ENCODE measurements around the gene ZNHIT2. TPM values are rescaled to one million over a fixed set of nuclear protein-coding genes. Genes with fewer than 3 reads are reported as not detected.
A peak's percentile ranks its signal among the peaks of the same experiment; 100 is the strongest.

ZNHIT2 gene
- total and polyA plus RNA-seq, 2 of the 13 experiments (the other 11 are each of a cell fraction or from before 2014, with no cell fraction given) = 1.1 to 6.5 TPM

DNA sequence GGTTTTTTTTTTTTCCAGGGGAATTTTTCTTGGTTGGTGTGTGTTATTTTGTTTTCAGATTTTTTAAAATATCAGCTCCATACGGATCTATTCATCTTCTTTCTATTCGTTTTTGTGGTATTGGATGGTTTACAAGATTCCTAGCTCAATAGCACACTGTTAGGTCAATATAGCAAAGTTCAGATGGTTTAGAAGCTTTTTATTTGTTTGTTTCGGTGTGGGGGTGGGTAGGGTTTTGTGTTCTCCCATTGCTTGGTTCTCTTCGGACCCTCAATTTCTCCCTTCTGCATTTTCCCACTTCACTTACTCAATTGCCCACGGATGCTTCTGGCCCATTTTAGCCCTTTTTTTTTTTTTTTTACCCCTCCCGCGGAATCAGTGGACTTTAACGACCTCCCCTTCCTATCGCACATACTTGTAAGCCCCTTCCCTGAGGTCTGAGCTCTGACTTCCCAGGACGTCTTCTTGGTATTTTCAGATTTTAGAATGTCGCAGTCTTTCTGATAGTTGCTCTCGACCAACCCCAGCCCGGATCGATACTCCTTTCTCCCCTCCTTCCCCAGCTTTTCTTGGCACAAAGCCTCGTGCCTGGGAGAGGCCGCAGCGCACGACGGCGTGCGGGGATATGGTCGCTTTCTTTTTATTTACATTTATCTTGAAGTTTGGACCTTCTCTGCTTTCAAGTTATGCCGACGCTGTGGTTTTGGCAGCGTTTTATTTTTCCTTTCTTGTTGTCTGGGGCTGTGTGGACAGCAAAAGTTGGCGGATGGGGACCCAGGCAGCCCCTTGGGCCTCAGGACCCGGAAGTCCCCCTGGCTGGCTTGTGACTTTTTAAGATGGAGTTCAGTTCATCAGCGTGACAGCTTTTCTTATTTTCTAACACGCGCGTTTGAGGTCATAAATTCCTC, 48.2 kb upstream of the ZNHIT2 start (continued):
- TF ChIP-seq, protein P1, sequence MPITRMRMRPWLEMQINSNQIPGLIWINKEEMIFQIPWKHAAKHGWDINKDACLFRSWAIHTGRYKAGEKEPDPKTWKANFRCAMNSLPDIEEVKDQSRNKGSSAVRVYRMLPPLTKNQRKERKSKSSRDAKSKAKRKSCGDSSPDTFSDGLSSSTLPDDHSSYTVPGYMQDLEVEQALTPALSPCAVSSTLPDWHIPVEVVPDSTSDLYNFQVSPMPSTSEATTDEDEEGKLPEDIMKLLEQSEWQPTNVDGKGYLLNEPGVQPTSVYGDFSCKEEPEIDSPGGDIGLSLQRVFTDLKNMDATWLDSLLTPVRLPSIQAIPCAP (CRISPR knock-in tag; IDR thresholded peaks at IDR 0.05; ENCODE audit: low read depth) = no peak
- 0 out of 2 replicates have a peak, but pooled peaks have one; percentile 46 for TF ChIP-seq CBFB (CRISPR knock-in tag; IDR thresholded peaks at IDR 0.05)
- TF ChIP-seq JDP2 (CRISPR knock-in tag; IDR thresholded peaks at IDR 0.05; ENCODE audit: borderline replicate concordance) = no peak
- TF ChIP-seq, protein P2, sequence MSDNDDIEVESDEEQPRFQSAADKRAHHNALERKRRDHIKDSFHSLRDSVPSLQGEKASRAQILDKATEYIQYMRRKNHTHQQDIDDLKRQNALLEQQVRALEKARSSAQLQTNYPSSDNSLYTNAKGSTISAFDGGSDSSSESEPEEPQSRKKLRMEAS (IDR thresholded peaks at IDR 0.05) = peak; percentile 96
- TF ChIP-seq, protein P3, sequence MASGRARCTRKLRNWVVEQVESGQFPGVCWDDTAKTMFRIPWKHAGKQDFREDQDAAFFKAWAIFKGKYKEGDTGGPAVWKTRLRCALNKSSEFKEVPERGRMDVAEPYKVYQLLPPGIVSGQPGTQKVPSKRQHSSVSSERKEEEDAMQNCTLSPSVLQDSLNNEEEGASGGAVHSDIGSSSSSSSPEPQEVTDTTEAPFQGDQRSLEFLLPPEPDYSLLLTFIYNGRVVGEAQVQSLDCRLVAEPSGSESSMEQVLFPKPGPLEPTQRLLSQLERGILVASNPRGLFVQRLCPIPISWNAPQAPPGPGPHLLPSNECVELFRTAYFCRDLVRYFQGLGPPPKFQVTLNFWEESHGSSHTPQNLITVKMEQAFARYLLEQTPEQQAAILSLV (CRISPR knock-in tag; IDR thresholded peaks at IDR 0.05; ENCODE audit: borderline replicate concordance) = 0 out of 2 replicates have a peak, but pooled peaks have one; percentile 45
- TF ChIP-seq ZC3H4 (CRISPR knock-in tag; IDR thresholded peaks at IDR 0.05; ENCODE audit: borderline replicate concordance) = no peak
- TF ChIP-seq FOXA3 (CRISPR knock-in tag; IDR thresholded peaks at IDR 0.05) = peak; percentile 71; the same call in 1 of the 2 replicates
- TF ChIP-seq, protein P4, sequence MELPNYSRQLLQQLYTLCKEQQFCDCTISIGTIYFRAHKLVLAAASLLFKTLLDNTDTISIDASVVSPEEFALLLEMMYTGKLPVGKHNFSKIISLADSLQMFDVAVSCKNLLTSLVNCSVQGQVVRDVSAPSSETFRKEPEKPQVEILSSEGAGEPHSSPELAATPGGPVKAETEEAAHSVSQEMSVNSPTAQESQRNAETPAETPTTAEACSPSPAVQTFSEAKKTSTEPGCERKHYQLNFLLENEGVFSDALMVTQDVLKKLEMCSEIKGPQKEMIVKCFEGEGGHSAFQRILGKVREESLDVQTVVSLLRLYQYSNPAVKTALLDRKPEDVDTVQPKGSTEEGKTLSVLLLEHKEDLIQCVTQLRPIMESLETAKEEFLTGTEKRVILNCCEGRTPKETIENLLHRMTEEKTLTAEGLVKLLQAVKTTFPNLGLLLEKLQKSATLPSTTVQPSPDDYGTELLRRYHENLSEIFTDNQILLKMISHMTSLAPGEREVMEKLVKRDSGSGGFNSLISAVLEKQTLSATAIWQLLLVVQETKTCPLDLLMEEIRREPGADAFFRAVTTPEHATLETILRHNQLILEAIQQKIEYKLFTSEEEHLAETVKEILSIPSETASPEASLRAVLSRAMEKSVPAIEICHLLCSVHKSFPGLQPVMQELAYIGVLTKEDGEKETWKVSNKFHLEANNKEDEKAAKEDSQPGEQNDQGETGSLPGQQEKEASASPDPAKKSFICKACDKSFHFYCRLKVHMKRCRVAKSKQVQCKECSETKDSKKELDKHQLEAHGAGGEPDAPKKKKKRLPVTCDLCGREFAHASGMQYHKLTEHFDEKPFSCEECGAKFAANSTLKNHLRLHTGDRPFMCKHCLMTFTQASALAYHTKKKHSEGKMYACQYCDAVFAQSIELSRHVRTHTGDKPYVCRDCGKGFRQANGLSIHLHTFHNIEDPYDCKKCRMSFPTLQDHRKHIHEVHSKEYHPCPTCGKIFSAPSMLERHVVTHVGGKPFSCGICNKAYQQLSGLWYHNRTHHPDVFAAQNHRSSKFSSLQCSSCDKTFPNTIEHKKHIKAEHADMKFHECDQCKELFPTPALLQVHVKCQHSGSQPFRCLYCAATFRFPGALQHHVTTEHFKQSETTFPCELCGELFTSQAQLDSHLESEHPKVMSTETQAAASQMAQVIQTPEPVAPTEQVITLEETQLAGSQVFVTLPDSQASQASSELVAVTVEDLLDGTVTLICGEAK (IDR thresholded peaks at IDR 0.05) = no peak
- TF ChIP-seq, protein P4 (CRISPR knock-in tag; IDR thresholded peaks at IDR 0.05) = peak; percentile 19; the same call in 1 of the 2 replicates
- TF ChIP-seq ZNF234 (CRISPR knock-in tag; conservative IDR thresholded peaks at IDR 0.05) = no peak
- TF ChIP-seq, protein P5, sequence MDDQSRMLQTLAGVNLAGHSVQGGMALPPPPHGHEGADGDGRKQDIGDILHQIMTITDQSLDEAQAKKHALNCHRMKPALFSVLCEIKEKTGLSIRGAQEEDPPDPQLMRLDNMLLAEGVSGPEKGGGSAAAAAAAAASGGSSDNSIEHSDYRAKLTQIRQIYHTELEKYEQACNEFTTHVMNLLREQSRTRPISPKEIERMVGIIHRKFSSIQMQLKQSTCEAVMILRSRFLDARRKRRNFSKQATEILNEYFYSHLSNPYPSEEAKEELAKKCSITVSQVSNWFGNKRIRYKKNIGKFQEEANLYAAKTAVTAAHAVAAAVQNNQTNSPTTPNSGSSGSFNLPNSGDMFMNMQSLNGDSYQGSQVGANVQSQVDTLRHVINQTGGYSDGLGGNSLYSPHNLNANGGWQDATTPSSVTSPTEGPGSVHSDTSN (CRISPR knock-in tag; IDR thresholded peaks at IDR 0.05; ENCODE audit: borderline replicate concordance) = no peak
- no peak for TF ChIP-seq ZNF121 (CRISPR knock-in tag; IDR thresholded peaks at IDR 0.05)
- no peak for TF ChIP-seq MEIS1 (CRISPR knock-in tag; IDR thresholded peaks at IDR 0.05; ENCODE audit: borderline replicate concordance)
- TF ChIP-seq ZNF343 (CRISPR knock-in tag; IDR thresholded peaks at IDR 0.05) = no peak
